Stimulated activated CD8-positive, alpha-beta memory T cell treated with anti-CD3 and anti-CD28 coated beads, Interleukin-4, amount 100 ng/mL, for 1 hour (primary cell): ENCODE data around the gene ORM2.
"Not testable (repeated sequence)": the region's sequence is repeated elsewhere in the genome, so short reads cannot be mapped to it uniquely, and the experiment has no call there.

Experiments used
- DNase-seq, 2 donors: peaks; one replicate each; pipeline ENCODE4 v3.0.0-alpha.2; 2020; ENCODE audit warnings: low read depth in 2 of 2, low spot score in 1 of 2

The ORM2 gene

DNA sequence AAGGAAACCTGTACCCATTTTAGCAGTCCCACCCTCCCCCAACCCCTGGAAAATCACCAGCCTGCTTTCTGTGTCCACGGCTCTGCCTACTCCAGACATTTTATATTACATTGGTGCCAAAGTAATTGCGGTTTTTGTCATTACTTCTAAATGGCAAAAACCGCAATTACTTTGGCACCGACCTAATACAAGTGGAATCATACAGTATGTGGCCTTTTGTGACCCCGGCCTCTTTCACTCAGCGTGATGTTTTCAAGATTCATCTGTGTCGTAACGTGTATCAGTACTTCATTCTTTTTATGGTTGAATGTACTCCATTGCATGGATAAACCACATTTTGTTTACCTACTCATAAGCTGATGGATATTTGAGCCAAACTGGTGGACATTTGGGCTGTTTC is 16.5 kb upstream of the ORM2 start:
- no peak for DNase-seq

DNA sequence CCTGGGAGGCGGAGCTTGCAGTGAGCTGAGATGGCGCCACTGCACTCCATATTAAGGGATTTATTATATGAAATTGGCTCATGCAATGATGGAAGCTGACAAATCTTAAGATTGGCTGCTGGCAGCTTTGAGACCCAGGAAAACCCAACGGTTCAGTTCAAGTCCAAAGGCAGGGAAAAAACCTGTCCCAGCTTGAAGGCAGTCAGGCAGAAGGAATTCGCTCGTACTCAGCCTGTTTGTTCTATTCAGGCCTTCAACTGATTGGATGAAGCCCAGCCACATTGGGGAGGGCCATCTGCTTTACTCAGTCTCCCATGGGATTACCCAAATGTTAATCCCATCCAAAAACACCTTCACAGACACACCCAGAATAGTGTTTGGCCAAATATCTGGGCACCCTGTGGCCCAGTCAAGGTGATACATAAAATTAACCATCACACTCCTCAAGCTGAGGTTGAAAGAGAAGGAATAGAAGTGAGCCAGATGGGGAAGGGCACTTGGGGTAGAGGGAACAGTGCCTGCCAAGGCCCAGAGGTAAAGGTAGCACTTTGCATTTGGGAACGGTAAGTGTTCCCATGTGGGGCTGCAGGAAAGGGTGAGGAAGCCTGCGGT is 15.3 kb upstream of the ORM2 start:
- DNase-seq = no peak

DNA sequence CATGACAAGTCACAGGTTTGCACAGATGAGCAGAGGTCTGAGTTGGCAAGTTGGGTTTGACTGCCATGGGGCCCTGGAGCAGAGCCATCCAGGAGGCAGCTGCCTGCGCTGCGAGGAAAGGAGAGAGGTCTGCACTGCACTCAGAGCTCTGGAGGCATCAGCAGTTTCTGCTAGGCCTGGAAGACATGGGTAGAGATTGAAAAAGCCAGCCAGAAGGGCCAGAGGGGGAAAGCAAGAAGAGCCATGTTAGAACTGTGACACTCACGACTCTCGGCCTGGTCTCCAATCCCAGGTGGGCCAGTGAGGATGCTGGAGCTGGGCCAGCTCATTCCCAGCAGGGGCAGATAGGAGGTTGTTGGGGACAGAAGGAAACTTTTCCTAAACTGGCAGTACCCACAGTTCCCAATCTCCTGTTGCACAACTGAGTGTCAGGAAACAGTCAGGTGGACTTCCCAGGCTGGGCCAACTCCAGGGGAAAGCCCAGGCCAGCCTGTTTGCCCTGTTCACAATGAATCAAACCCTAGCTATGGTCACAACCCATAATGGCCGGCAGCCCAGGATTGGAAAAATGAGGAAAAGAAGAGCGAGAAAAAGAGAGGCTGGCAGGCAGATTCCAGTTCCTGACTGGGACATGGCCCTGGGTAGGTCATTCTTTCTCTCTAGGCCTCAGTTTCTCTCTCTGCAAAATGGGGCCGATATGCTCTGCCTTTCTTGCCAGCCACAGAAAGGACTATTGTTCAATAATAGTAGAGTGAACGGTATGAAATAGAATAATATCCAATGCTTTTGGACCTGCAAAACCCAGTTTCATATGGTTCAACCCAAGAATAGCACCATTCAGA is 14.6 kb upstream of the ORM2 start:
- no peak for DNase-seq

DNA sequence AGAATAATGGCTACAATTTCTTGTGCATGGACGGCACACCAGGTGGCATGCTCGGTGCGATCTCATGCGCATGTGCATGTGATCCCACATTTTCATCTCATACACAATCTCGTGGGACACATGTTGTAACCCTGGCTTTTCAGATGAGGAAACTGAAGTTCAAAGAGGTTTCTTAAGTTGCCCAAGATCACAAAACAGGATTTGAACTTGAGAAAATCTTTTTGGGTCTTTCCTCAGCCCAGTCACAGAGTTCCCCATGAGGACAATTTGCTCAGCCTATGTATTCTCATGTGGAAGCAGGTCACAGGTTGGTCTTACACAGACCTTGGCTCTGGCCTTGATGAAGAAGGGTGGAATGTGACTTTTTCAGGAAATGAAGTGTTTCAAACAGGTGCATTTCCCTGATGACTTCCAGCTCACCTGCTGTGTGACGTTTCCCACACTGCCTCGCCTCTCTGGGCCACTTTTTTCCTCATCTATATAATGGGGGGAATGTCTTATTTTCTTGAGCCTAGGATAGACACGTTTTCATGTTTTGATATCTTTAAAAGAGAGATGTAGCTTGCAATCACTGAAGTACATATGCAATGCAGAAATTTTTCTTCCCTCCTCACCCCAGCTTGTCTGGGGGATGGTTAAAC is 13.8 kb upstream of the ORM2 start:
- no peak for DNase-seq

DNA sequence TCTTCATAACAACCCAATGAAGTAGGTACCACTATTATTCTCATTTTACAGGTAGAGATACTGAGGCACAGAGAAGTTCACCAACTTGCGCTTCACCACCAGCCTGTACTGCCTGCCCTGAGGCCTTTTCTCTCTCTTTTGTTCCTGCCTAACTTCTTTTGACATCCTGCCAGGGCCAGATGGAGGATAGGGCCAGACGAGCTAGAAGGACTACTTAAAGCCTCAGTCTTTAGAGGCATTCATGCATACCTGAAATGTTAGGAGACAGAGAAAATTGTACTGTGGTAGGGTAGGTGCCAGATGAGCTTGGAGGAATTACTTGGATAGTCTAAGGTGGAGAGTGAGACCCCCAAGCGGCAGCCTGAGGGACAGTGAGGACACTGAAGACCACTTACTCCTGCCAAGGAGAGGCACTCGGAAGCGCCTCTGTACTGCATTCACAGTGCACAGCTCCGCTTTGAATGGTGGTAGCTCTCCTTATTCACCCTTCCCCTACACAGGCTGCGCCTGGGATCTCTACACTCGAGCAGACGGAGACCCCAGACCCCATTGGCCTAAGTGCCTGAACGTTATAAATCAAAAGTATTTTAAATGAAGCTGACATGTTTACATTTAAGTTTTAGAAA is 13.0 kb upstream of the ORM2 start:
- DNase-seq = no peak

DNA sequence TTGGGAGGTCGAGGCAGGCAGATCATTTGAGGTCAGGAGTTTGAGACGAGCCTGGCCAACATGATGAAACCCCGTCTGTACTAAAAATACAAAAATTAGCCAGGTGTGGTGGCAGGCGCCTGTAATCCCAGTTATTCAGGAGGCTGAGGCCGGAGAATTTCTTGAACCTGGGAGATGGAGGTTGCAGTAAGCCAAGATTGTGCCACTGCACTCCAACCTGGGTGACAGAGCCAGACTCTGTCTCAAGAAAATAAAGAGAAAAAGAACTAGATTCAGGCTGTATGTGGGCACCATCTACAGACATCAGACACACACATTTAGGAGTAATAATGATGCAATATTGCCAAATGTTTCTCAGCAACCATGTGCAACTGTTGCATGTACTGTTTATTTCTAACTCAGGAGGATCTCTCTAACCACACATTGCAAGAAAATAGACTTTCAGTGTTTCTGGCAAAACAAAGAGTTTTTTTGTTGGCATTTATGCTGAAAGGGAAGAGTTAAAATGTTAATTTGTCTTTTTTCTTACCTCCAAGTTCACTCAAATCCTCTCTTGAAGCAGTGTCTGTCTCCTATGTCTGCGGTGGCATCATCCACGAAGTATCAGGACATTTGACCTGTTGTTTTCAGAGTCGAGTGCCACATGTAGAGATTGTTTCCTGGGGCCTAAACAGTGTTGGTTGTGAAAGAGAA is 11.9 kb upstream of the ORM2 start:
- no peak for DNase-seq

DNA sequence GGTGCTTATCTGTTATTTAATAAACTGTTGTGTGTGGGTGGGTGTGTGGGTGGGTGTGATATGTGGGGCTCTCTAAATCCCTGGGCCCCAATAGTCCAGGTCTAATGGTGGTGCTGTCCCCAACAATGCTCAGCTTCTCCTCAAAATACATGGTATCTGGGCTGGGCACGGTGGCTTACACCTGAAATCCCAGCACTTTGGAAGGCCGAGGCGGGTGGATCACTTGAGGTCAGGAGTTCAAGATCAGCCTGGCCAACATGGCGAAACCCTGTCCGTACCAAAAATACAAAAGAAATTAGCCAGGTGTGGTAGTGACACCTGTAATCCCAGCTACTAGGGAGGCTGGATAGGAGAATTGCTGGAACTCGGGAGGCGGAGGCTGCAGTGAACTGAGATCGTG is 11.3 kb upstream of the ORM2 start:
- DNase-seq = no peak

DNA sequence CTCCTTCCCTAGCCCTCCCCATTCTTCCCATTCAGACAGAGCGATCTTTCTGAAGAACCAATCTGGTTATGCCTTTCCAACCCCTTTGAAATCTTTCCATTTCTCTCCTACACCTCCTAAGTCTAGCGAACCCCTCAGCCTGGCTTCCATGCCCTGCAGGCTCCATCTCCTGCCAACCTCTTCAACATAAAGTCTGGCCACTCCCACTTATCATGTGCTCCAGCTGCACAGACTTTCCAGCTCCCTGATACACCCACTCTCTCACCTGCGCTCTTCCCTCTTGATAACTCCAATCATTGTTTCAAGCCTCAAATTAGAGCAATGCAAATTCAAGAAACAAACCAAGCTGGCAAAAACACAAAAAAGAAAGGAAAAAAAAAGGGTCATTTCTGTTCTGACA is 10.5 kb upstream of the ORM2 start:
- DNase-seq = no peak

DNA sequence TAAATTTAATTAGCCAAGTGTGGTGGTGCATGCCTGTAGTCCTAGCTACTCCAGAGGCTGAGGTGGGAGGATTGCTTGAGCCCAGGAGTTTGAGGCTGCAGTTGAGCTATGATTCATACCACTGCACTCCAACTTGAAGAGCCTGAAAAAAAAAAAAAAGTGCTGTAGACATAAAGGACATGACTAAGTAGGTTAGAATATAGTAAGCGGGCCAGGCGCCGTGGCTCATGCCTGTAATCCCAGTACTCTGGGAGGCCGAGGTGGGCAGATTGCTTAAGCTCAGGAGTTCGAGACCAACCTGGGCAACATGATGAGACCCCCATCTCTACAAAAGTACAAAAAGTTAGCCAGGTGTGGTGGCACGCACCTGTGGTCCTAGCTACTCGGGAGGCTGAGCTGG is 9.0 kb upstream of the ORM2 start:
- not testable (repeated sequence) for DNase-seq

DNA sequence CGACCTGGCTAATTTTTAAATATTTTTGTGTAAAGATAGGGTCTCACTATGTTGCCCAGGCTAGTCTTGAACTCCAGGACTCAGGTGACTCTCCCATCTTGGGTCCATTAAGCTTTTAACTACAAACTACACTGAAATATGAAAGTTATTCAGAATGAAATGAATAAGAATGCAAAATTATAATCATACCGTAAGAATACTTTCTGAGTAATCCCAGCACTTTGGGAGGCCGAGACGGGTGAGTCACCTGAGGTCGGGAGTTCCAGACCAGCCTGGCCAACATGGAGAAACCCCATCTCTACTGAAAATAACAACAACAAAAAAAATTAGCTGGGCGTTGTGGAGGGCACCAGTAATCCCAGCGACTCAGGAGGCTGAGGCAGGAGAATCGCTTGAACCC is 7.9 kb upstream of the ORM2 start:
- DNase-seq = no peak

DNA sequence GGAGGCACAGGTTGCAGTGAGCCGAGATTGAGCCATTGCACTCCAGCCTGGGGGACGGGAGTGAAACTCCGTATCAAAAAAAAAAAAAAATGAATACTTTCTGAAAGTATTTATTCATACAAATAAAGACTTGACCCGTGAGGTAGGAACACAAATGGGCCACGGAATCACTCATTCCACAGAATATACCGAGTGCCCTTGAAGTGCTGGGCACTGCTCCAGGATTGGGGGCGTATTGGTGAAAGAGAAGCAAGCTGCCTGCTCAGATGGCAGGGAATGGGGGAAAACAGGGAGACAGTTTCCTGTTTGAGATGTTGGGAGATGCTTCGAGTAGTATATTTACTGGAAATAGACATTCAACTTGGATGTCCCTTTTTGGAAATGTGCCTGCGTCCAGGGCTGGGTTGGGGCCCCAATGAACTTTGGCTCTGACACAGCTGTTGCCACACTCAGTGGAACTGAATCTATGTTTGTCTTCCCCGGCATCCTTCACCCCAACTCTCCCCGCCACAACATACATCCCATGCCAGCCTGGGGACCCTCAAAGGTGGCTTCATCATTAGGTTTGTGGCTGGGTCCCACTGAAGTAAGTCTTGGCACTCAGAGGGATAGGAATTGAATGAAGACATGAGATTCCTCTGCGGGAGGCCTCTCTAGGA is 7.4 kb upstream of the ORM2 start:
- not testable (repeated sequence) for DNase-seq

DNA sequence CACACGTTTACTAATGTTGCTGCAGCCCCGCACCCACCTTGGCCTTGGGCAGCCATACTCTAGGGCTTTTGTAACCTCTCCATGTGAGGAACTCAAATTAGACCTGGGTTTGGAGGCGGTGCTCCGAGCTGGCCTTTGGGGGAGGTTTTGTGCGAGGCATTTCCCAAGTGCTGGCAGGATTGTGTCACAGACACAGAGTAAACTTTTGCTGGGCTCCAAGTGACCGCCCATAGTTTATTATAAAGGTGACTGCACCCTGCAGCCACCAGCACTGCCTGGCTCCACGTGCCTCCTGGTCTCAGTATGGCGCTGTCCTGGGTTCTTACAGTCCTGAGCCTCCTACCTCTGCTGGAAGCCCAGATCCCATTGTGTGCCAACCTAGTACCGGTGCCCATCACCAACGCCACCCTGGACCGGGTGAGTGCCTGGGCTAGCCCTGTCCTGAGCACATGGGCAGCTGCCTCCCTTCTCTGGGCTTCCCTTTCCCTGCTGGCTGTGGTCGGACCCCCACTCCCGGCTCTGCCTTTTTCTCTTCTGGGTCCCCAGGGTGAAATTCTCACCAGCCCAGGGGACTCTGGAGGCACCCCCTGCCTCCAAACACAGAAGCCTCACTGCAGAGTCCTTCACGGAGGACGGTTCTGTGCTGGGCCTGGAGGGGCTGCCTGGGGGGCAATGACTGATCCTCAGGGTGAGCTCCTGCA is 6.7 kb upstream of the ORM2 start, which contains the start of gene ORM1:
ORM1 (plus strand) TSS at position 268 of the 701 bp plus-strand sequence; CDS start at position 304, 36 bp downstream.
- DNase-seq = not testable (repeated sequence)

DNA sequence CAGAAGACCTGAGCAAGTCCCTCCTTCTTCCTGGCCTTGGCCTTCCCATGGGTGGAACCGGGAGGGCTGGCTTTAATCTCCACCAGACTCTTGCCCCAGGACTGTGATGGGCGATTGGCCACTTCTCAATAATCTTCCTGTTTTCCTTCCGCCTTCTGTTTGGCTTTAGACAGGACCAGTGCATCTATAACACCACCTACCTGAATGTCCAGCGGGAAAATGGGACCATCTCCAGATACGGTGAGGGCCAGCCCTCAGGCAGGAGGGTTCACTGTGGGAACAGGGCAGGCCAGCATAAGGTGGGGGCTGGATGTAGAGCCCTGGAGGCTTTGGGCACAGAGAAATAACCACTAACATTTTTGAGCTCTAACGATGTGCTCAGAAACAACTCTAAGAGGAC is 5.8 kb upstream of the ORM2 start:
- not testable (repeated sequence) for DNase-seq

DNA sequence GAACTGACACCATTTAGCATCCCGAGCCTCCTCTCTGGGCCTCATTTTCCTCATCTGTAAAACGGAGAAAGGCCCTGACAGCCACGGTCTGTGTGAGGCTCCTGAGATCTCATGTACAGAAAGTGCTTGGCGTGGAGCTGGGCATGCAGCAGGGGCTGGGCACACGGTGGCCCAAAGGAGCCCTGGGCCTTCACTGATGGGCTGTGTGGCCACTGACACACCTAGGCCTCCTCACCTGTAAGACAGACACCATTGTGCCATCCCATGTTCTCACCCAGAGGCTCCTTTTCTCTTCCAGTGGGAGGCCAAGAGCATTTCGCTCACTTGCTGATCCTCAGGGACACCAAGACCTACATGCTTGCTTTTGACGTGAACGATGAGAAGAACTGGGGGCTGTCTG is 5.2 kb upstream of the ORM2 start:
- DNase-seq = no peak

DNA sequence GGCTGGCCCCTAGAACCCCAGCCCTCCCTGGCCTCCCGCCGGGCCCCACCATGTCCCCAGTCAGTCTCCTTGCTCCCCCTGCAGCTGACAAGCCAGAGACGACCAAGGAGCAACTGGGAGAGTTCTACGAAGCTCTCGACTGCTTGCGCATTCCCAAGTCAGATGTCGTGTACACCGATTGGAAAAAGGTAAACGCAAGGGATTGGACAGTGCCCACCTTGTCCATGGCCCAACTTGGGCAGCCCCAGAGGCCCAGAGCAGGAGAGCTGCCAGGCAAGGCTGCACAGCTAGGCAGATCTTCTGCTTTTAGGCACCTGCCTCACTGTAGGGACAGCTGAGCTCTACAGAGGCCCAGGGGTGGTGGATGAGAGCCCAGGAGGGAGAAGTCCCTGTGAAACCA is 4.7 kb upstream of the ORM2 start:
- not testable (repeated sequence) for DNase-seq

DNA sequence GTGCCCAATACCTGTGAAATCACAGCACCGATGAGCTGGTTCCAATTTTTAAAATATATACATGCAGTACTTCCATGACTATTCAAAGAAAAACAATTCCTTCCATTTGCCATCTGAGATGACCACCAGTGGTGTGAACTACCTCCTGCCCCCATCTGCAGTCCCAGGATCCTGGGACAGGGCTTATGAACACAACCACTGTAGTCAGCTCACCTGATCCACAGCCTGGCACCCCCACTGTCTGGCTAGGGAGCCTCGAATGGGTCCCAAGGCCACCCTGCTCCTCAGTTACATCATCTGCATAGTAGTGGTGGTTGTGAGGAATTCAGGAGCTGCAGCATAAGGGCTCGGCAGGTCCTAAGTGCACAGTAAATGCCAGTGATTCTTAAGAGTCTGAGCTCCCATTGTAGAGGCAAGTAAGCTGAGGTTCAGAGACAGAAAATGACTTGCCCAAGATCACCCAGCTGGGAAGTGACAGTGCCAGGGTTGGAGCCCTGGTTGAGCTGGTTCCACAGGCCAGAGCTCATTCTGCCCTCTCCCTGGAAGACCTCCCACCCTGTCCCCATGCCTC is 3.9 kb upstream of the ORM2 start:
- not testable (repeated sequence) for DNase-seq

DNA sequence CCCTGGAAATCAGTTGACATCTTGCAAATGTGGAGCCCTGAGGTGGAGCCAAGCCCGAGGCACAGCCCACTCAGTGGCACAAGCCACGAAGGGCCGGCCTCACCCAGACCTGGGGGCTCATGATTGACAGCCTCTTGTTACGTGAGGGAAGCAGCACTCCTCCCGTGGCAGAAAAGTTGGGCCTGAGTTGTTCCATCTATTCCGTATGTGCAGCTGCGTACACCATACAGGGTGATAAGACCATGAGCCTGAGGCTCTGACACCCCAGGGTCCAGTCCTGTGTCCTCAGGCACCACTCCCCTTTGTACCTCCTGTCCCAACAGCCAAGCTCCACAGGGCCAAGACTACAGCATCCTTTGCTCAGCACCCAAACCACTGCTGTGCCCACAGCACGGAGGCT is 1.9 kb upstream of the ORM2 start:
- DNase-seq = no peak

DNA sequence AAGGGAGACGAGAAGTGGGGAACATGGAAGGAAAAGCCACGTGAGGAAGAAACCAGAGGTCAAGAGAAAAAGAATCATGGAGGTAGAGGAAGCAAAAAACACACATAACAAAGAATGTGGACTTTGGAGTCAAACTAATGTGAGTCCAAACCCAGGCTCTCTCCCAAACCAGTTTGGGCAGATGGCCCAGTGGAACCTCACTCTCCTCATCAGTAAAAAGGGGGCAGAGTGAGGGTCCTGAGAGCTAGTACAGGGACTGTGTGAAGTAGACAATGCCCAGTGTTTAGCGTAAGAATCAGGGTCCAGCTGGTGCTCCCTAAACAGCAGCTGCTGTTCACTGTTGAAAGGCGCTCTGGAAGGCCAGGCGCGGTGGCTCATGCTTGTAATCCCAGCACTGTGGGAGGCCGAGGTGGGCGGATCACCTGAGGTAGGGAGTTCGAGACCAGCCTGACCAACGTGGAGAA is 1.3 kb upstream of the ORM2 start:
- DNase-seq = not testable (repeated sequence)

DNA sequence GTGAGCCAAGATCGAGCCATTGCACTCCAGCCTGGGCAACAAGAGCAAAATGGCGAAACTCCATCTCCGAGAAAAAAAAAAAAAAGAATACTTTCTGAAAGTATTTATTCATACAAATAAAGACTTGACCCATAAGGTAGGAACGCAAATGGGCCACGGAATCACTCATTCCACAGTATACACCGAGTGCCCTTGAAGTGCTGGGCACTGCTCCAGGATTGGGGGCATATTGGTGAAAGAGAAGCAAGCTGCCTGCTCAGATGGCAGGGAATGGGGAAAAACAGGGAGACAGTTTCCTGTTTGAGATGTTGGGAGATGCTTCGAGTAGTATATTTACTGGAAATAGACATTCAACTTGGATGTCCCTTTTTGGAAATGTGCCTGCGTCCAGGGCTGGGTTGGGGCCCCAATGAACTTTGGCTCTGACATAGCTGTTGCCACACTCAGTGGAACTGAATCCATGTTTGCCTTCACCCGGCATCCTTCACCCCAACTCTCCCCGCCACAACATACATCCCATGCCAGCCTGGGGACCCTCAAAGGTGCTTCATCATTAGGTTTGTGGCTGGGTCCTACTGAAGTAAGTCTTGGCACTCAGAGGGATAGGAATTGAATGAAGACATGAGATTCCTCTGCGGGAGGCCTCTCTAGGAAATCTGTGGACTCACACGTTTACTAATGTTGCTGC is 588 bp upstream of the ORM2 start:
- DNase-seq = not testable (repeated sequence)
